ENCODE results near the gene ITPKA. TPM values are rescaled to one million over a fixed set of nuclear protein-coding genes. Genes with fewer than 3 reads are reported as not detected.

Gene ITPKA
- total RNA-seq, 1 donor from 2014 or later, result 0.39 TPM

Small RNAs within 50 kb of the gene (small RNA-seq; reads per million reads assigned to genes)
- not detected for gene RNU6-1169P (ENCODE audit: low replicate concordance)

Other genes with a start within 250 kb of the ITPKA start
- gene OIP5, start 161.3 kb upstream of the ITPKA start, total RNA-seq, result 3.2 TPM
- gene NUSAP1, start 161.0 kb upstream of the ITPKA start, total RNA-seq, result 45.3 TPM
- 19.3 TPM for gene NDUFAF1, start 91.4 kb upstream of the ITPKA start, total RNA-seq
- 21.5 TPM for gene RTF1, start 76.8 kb upstream of the ITPKA start, total RNA-seq
- gene LTK, start 20.0 kb downstream of the ITPKA start, total RNA-seq, result 0.69 TPM
- 12.9 TPM for gene RPAP1, start 50.4 kb downstream of the ITPKA start, total RNA-seq
- 17.4 TPM for gene TYRO3, start 65.3 kb downstream of the ITPKA start, total RNA-seq
- gene MGA, start 166.5 kb downstream of the ITPKA start, total RNA-seq, result 48.0 TPM